Trophoblast cell (in vitro differentiated cells and primary cell): Measurements from ENCODE around the gene BACE2.

Experiments used
- DNase-seq, 2 donors: peaks; one replicate each; pipeline ENCODE4 v3.0.0-alpha.2; 2016
- H2AFZ ChIP-seq: 2 replicates; pipeline ENCODE4 v1.6.1; 2013; ENCODE audit warnings: low read length, moderate library complexity, mild to moderate bottlenecking; ENCODE audit not compliant: insufficient read depth, poor library complexity
- H2AK5ac ChIP-seq: 2 replicates; pipeline ENCODE4 v1.6.1; 2013; ENCODE audit warnings: mild to moderate bottlenecking, low read length
- H2BK120ac ChIP-seq: 2 replicates; pipeline ENCODE4 v1.6.1; 2013; ENCODE audit warnings: low read length, mild to moderate bottlenecking, moderate library complexity; ENCODE audit not compliant: insufficient read depth, poor library complexity
- H2BK12ac ChIP-seq: 2 replicates; pipeline ENCODE4 v1.6.1; 2013; ENCODE audit warnings: mild to moderate bottlenecking, low read length, moderate library complexity
- H2BK5ac ChIP-seq: 2 replicates; pipeline ENCODE4 v1.6.1; 2013; ENCODE audit warnings: low read length, low read depth, moderate library complexity, mild to moderate bottlenecking; ENCODE audit not compliant: poor library complexity
- H3K14ac ChIP-seq: 2 replicates; pipeline ENCODE4 v1.6.1; 2013; ENCODE audit warnings: mild to moderate bottlenecking, low read length
- H3K18ac ChIP-seq: 2 replicates; pipeline ENCODE4 v1.6.1; 2013; ENCODE audit warnings: mild to moderate bottlenecking, low read length
- H3K23ac ChIP-seq: 2 replicates; pipeline ENCODE4 v1.6.1; 2013; ENCODE audit warnings: low read length
- H3K27ac ChIP-seq: 2 replicates; pipeline ENCODE4 v1.5.1; 2013; ENCODE audit warnings: low read depth, mild to moderate bottlenecking, inconsistent platforms, low read length, moderate library complexity
- H3K27me3 ChIP-seq: 2 replicates; pipeline ENCODE4 v1.6.1; 2013; ENCODE audit warnings: inconsistent platforms, mild to moderate bottlenecking, low read length, moderate library complexity; ENCODE audit not compliant: insufficient read depth
- H3K36me3 ChIP-seq, 2 experiments: 1 replicate in 1 of 2; 2 replicates in 1 of 2; pipeline ENCODE4 v1.6.1; 2013; ENCODE audit warnings: low read length in 2 of 2, mild to moderate bottlenecking in 2 of 2, moderate library complexity in 1 of 2; ENCODE audit not compliant: insufficient read depth in 2 of 2, control insufficient read depth in 1 of 2
- H3K4ac ChIP-seq: 2 replicates; pipeline ENCODE4 v1.6.1; 2013; ENCODE audit warnings: low read depth, mild to moderate bottlenecking, low read length, moderate library complexity
- H3K4me1 ChIP-seq, 2 experiments: 1 replicate in 1 of 2; 2 replicates in 1 of 2; pipeline ENCODE4 v1.6.1; 2013; ENCODE audit warnings: low read length in 2 of 2, mild to moderate bottlenecking in 2 of 2, moderate library complexity in 1 of 2; ENCODE audit not compliant: insufficient read depth in 2 of 2, control insufficient read depth in 1 of 2
- H3K4me2 ChIP-seq: 2 replicates; pipeline ENCODE4 v1.6.1; 2013; ENCODE audit warnings: inconsistent platforms, mild to moderate bottlenecking, low read length, moderate library complexity
- H3K4me3 ChIP-seq: 2 replicates; pipeline ENCODE4 v1.5.1; 2013; ENCODE audit warnings: mild to moderate bottlenecking, low read depth, low read length, inconsistent platforms
- H3K79me1 ChIP-seq: one replicate; pipeline ENCODE4 v1.6.1; 2013; ENCODE audit warnings: low read length
- H3K79me2 ChIP-seq: 2 replicates; pipeline ENCODE4 v1.6.1; 2013; ENCODE audit warnings: low read length, mild to moderate bottlenecking; ENCODE audit not compliant: control insufficient read depth, insufficient read depth, poor library complexity
- H3K9ac ChIP-seq: 2 replicates; pipeline ENCODE4 v1.6.1; 2013; ENCODE audit warnings: mild to moderate bottlenecking, low read length
- H3K9me3 ChIP-seq: 2 replicates; pipeline ENCODE4 v1.6.1; 2013; ENCODE audit warnings: low read depth, mild to moderate bottlenecking, control low read depth, inconsistent platforms, low read length; ENCODE audit not compliant: insufficient read depth
- H4K12ac ChIP-seq: 2 replicates; pipeline ENCODE4 v1.6.1; 2013; ENCODE audit warnings: low read depth, mild to moderate bottlenecking, low read length, moderate library complexity
- H4K8ac ChIP-seq: 2 replicates; pipeline ENCODE4 v1.6.1; 2013; ENCODE audit warnings: low read depth, mild to moderate bottlenecking, low read length, moderate library complexity
- H4K91ac ChIP-seq: one replicate; pipeline ENCODE4 v1.6.1; 2013; ENCODE audit warnings: low read depth, mild to moderate bottlenecking, low read length, moderate library complexity
- WGBS: extraction: QIAGEN DNeasy Blood & Tissue Kit; methylation state at CpG from one replicate; pipeline ENCODE4 v1.1.7; 2013; ENCODE audit warnings: missing lambda C conversion rate; ENCODE audit not compliant: insufficient read length, insufficient coverage; ENCODE audit errors: extremely low coverage; 5-methylcytosine and 5-hydroxymethylcytosine counted together

Gene BACE2

GRCh38 chr21:41228492-41228891, 60.5 kb downstream of the BACE2 start:
- no peaks in the 10 kb centered on the region for H3K4me1 ChIP-seq
- H2BK120ac ChIP-seq = no peak overlapping the region

GRCh38 chr21:41228958-41229357, 61.0 kb downstream of the BACE2 start:
- Histone ChIP-seq H3K79me1 (no peaks in the 10 kb centered on the region), H3K23ac (no peak overlapping the region), H2BK120ac (no peak overlapping the region), H3K4me1 (no peaks in the 10 kb centered on the region), H3K14ac (no peak overlapping the region), H3K9ac (no peak overlapping the region), H3K18ac (no peak overlapping the region), H4K91ac (no peak overlapping the region), H3K36me3 (no peaks in the 10 kb centered on the region), H3K4me3 (no peak overlapping the region), H4K12ac (no peak overlapping the region), H3K27me3 (no peaks in the 10 kb centered on the region), H3K4ac (no peak overlapping the region), H4K8ac (no peak overlapping the region), H3K9me3 (no peaks in the 10 kb centered on the region), H3K4me2 (no peak overlapping the region), H3K27ac (no peak overlapping the region), H2BK5ac (no peak overlapping the region), H3K79me2 (no peaks in the 10 kb centered on the region), H2BK12ac (no peak overlapping the region), H2AFZ (no peak overlapping the region), H2AK5ac (no peak overlapping the region)
- no CpG with 5 or more reads among the region's 7 CpGs for WGBS
- no peak for DNase-seq

More at GRCh38 chr21:41228492-41228891, 60.5 kb downstream of the BACE2 start:
- H3K23ac ChIP-seq = no peak overlapping the region
- no peak overlapping the region for H3K4me3 ChIP-seq
- no peak overlapping the region for H4K91ac ChIP-seq
- H3K14ac ChIP-seq = no peak overlapping the region
- no peaks in the 10 kb centered on the region for H3K36me3 ChIP-seq
- no peak overlapping the region for H2BK5ac ChIP-seq
- H3K79me1 ChIP-seq = no peaks in the 10 kb centered on the region
- DNase-seq = no peak
- no peak overlapping the region for H3K9ac ChIP-seq
- no peaks in the 10 kb centered on the region for H3K9me3 ChIP-seq
- WGBS = no CpG with 5 or more reads among the region's 5 CpGs
- no peaks in the 10 kb centered on the region for H3K79me2 ChIP-seq
- H3K27me3 ChIP-seq = no peaks in the 10 kb centered on the region
- no peak overlapping the region for H3K18ac ChIP-seq
- no peak overlapping the region for H3K4me2 ChIP-seq
- H2BK12ac ChIP-seq = no peak overlapping the region
- H3K27ac ChIP-seq = no peak overlapping the region
- H4K8ac ChIP-seq = no peak overlapping the region
- H4K12ac ChIP-seq = no peak overlapping the region
- no peak overlapping the region for H2AK5ac ChIP-seq
- H3K4ac ChIP-seq = no peak overlapping the region
- no peak overlapping the region for H2AFZ ChIP-seq

- H3K4me1 ChIP-seq = no peaks in the 10 kb centered on the region
- no peaks in the 10 kb centered on the region for H3K79me1 ChIP-seq
- H3K9ac ChIP-seq = no peak overlapping the region
- no peak overlapping the region for H2BK12ac ChIP-seq
- no CpG with 5 or more reads among the region's 10 CpGs for WGBS
- H4K12ac ChIP-seq = no peak overlapping the region
- no peak overlapping the region for H4K91ac ChIP-seq
- H3K36me3 ChIP-seq = no peaks in the 10 kb centered on the region
- no peak overlapping the region for H2AFZ ChIP-seq
- H4K8ac ChIP-seq = no peak overlapping the region
- H3K79me2 ChIP-seq = no peaks in the 10 kb centered on the region
- H3K27ac ChIP-seq = no peak overlapping the region
- no peak overlapping the region for H2BK120ac ChIP-seq
- H2BK5ac ChIP-seq = no peak overlapping the region
- H3K9me3 ChIP-seq = no peaks in the 10 kb centered on the region
- H3K4me2 ChIP-seq = no peak overlapping the region
- DNase-seq = no peak
- no peaks in the 10 kb centered on the region for H3K27me3 ChIP-seq
- H2AK5ac ChIP-seq = no peak overlapping the region
- no peak overlapping the region for H3K18ac ChIP-seq
- no peak overlapping the region for H3K14ac ChIP-seq
- H3K23ac ChIP-seq = no peak overlapping the region
- no peak overlapping the region for H3K4me3 ChIP-seq
- H3K4ac ChIP-seq = no peak overlapping the region
These were observed 61.7 kb downstream of the BACE2 start for GRCh38 chr21:41229509-41230248.

- no peak overlapping the region for H4K91ac ChIP-seq
- no peaks in the 10 kb centered on the region for H3K36me3 ChIP-seq
- no peak overlapping the region for H3K9ac ChIP-seq
- no peak overlapping the region for H2AK5ac ChIP-seq
- no peak overlapping the region for H3K23ac ChIP-seq
- H3K9me3 ChIP-seq = no peaks in the 10 kb centered on the region
- DNase-seq = no peak
- H4K8ac ChIP-seq = no peak overlapping the region
- H2BK120ac ChIP-seq = no peak overlapping the region
- H2BK5ac ChIP-seq = no peak overlapping the region
- no peak overlapping the region for H3K27ac ChIP-seq
- H4K12ac ChIP-seq = no peak overlapping the region
- no peak overlapping the region for H3K18ac ChIP-seq
- H3K4me1 ChIP-seq = no peaks in the 10 kb centered on the region
- H2BK12ac ChIP-seq = no peak overlapping the region
- no peak overlapping the region for H3K4me3 ChIP-seq
- no peak overlapping the region for H3K14ac ChIP-seq
- H3K79me2 ChIP-seq = no peaks in the 10 kb centered on the region
- no peak overlapping the region for H2AFZ ChIP-seq
- no peaks in the 10 kb centered on the region for H3K27me3 ChIP-seq
- WGBS = no CpG with 5 or more reads among the region's 4 CpGs
- no peaks in the 10 kb centered on the region for H3K79me1 ChIP-seq
- H3K4me2 ChIP-seq = no peak overlapping the region
- no peak overlapping the region for H3K4ac ChIP-seq
These were observed 62.5 kb downstream of the BACE2 start for GRCh38 chr21:41230497-41230896.
